NCI-H748 (cell line): ENCODE measurements around the gene ADAM15.
A peak's percentile ranks its signal among the peaks of the same experiment; 100 is the strongest.

Experiments
- DNase-seq: peaks from one replicate; lab custom pipeline; 2025; ENCODE audit not compliant: unreplicated experiment; lab: John Stamatoyannopoulos, UW

ADAM15 gene

GRCh38 chr1:155030243-155030795 is 20.8 kb upstream of the ADAM15 start:
- DNase-seq = no peak

GRCh38 chr1:155030899-155031298 is 20.2 kb upstream of the ADAM15 start:
- DNase-seq = no peak

DNA sequence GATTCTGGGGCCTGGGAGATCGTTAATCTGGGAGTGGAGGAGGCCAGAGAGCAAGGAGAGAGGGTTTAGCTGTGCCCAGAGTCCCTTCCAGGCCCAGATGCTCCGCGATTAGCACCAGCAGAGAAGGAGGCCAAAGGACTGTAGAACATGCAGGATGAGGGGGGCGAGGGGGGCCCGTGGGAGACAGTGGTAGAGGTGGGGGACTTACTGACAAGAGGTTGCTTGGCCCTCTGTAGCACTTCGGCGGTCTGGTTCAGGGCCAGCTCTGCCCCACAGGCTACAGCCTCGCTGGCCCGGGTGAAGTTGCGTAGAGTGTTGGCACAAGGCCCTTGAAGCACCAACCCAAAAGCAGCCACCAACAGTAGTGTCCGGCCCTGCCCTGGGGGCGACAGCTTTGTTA is 18.2 kb upstream of the ADAM15 start:
- DNase-seq = no peak

- DNase-seq = no peak
These were observed 17.6 kb upstream of the ADAM15 start, which contains the start of the genes DCST1 and DCST2 for GRCh38 chr1:155033524-155033923. Gene DCST1 (plus strand): TSS chr1:155033824. CDS start chr1:155034037, 213 bp downstream. Gene DCST2 (minus strand): TSS chr1:155033781. CDS start chr1:155033701, 80 bp downstream.

DNA sequence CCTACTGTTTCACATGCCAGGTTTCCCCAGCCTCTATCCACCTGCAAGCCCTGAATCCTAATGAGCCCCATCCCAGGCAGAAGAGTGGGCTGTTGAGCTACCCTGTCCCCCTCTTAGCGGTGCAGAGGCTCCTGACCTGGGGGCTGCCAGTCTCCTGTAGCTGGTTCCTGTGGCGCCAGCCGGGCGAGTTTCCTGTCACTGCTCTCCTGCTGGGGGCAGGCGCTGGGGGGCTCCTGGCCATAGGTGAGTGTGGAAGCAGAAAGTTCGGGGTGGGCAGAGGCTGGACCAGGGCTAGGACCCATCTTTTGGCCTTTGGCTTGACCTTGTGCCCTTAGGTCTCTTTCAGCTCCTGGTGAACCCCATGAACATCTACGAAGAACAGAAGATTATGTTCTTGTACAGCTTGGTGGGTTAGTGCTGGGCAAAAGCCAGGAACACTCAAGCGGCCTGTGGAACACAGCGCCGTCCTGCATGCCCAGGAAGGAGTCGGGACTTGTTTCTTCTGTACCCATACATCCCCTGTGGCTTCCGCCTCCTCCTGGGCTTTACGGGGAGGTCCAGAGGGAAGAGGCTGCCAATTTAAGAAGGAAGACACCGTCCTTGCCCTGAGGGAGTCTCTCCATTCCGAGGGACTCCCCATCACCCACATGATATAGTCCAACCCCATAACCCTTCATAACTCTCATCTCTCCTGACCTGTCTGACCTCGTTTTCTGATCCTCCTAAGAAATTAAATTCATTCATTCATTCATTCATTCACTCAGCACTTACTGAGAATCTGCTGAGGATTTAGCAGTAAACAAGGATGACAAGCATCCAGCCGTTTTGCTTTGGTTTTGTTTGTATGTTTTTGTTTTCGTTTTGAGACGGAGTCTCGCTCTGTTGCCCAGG is 16.6 kb upstream of the ADAM15 start:
- DNase-seq = no peak

DNA sequence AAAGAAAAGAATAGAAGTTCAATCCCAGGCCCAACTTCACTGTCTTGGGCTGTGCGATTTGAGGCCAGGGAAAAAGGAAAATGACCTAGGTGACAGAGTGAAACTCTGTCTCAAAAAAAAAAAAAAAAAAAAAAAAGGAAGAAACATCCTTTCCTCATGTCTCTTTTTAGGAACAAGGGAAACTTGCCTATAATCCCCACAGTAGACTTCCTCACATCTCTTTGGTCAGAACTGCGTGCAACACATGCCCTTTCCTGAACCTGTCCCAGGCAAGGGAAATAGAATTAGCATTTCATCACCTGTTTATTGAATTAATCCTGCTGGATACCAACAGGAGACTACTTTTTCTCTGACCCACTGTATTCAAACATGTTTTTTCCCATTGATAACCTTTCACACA is 15.2 kb upstream of the ADAM15 start:
- no peak for DNase-seq

DNA sequence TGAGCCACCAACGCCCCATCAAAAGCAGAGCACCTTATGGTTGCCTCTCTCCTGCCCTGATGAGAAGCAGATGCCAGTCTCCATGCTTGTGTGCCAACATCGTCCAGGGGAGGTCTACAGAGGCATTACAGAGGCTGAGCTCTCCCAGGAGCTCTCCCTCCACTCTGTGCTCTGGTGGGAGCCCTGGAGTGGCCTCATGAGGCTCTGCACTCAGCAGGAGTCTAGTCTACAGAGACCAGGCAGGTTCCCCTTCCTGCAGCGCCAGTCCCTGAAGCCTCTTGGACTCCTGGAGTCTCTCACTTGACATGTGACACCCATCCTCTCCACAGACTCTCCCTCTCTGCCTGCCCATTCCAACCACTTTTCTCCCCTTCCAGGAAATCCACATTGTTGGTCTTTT is 14.1 kb upstream of the ADAM15 start:
- no peak for DNase-seq

- no peak for DNase-seq
These were observed 13.2 kb upstream of the ADAM15 start for GRCh38 chr1:155037851-155038441.

DNA sequence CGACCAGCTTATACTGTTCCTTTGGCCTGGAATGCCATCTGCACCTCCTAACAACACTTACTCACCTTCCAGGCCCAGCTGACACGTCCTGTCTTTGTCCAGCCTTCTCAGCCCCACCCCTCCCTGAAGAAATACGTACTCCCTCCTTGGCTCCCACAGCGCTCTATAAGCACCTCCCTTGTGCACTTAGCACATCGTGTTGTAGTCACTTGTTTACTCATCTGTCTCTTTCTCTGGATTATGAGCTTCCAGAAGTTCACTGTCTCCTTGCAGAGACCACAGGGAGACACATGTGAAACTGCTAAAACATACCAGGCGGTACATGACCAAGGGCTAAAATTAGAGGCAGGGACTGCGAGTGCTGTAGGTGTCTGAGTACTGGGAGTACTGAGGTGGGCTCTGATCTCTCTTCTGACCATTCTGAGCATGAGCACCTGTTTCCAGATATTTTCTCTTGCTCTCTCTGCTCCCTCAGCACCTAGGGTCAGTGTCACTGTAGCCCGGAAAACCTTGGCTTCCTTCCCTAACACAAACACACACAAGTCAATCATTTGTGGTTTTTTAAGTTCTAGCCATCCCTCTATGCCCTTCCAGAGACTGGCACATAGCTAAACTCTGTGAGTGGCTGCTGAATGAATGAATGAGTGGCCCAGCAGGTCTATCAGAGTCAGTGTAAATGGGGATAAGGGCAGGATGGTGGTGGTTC is 12.4 kb upstream of the ADAM15 start:
- no peak for DNase-seq

GRCh38 chr1:155039308-155039669 is 11.8 kb upstream of the ADAM15 start:
- no peak for DNase-seq

DNA sequence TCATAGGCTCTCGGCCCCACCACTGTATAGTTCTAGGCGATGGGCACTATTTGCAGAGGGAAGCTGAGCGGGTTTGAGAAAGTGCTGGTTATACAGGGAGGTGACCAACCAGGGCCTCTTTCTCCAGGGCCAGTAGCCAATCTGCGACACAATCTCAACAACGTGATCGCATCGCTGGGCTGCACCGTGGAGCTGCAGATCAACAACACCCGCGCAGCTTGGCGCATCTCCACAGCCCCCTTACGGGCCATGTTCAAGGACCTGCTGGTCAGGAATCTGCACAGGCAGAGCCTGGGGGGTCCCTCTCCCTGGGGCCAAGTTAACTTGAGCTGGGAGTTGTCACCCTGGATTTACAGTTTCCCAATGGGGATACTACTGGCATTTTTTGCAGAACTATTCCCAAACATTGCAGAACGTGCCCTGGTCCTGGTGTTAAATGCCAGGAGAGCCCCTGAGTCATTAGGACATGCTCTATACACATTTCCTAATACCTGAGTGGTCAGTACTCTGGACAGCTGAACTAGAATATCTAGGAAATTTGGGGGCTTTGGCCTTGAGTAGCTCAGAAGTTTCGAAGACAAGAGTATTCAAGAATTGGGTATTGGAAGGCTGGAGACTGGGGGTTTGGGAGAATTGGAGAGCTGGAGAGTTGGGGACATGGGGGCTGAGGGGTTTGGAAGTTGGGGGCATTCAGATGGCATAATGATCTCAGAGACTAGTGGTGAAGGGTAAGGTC is 10.6 kb upstream of the ADAM15 start:
- no peak for DNase-seq

DNA sequence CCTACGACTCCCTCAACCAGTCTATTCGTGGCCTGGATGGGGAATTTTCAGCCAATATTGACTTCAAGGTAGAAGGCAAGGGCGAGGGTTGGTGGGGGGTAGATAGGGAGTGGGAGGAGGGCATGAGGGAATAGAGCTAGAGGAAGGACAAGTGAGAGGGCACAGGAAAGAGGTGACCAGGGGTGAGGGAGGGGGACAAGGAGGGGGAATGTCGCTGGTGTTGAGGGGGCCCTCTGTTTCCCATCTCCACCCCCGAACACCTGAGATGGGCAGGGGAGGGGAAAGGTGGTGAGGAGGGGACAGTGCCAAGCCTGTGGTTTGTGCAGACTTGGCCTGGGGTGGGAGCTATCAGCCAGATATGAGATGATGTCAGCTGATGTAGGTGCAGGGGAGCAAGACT is 8.3 kb upstream of the ADAM15 start:
- no peak for DNase-seq

DNA sequence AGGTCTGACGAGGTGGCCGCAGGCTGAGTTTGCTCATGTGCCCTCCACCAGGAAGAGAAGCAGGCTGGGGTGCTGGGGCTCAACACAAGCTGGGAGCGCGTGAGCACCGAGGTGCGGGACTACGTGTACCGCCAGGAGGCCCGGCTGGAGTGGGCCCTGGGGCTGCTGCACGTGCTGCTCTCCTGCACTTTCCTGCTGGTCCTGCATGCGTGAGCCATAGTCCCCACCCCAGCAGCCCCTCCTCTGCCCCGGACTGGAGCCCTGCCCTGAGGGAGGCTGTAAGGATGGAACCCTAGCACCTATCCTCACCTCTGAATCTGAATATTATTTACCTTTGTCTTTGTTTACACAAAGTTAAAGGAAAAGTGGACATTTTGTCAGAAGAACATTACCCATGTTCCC is 7.8 kb upstream of the ADAM15 start:
- DNase-seq = no peak

DNA sequence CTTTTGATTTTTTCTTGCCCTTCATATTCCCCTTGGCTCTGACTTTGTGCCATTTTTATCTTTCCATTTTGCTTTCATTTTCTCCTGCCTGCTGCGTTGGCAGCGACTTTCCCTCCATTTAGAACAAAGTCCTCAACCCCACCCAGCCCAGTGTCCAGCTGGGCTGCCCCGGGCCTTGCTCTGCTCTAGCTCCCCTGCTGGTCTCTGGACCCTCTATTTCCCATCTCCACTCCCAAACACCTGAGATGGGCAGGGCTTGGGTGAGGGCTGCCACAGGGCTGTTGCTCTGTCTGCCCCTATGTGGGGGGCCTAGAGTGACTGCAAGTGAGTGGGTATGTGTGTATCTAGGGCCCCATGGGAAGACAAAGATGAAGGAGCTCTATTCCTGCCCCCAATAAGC is 7.3 kb upstream of the ADAM15 start:
- DNase-seq = no peak

DNA sequence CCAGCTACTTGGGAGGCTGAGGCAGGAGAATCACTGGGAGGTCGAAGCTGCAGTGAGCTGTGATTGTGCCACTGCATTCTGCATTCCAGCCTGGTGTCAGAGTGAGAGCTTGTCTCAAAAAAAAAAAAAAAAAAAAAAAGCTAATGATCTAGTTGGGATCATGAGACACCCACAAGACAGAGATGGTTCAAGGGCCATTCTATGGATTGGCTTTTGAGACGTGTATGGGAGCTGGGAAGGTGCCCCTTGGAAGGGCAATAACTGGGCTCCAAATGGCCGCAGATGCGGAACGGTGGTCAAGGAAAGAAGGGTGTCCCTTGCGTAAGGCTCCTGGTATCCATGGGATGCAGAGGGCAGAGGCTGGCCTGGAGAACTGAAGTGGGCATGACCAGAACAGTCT is 6.8 kb upstream of the ADAM15 start:
- DNase-seq = no peak

- DNase-seq = peak; percentile 61
These were observed 6.1 kb upstream of the ADAM15 start for GRCh38 chr1:155044812-155045657.

DNA sequence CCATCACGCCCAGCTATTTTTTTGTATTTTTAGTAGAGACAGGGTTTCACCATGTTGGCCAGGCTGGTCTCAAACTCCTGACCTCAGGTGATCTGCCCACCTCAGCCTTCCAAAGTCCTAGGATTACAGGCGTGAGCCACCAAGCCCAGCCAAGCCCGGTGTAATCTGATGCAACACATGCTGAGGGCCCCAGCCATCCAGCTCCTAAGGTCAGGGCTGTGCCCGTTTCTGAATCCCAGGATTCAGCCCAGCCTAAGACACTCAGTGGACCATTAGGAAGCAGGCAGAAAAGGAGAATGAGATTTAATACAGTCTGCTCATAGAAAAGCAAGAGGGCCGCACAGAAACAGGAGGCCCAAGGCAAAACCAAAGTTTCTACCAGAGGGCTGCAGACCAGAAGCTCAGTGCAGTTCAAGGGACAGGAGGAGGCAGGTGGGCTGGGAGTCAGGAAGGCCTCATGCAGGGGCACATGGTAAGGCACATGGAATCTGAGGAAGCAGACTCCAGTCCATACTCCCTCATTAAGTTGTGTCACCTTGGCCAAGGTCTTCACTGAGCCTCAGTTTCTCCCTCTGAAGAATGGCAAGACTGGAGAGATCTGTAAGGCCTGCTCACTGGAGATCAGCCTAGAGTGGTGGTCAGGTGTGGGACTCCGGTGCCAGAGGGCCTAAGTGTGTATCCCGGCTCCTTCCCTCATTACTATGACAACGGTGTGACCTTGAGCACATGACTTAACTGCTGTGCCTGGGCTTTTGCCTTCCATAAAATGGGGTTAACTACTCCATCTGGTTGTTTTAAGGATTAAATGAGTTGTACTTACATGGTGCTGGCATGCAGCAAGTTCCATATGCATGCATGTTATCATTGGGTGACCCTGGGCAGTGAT is 2.4 kb upstream of the ADAM15 start:
- no peak for DNase-seq

- DNase-seq = peak; percentile 39
These were observed 1.2 kb upstream of the ADAM15 start for GRCh38 chr1:155049651-155050559.
